GM19324 (cell line): ENCODE measurements around the gene CNGA4.

Experiments
- ATAC-seq: cut with Tn5 transposase; IDR thresholded peaks from one replicate; pipeline ENCODE4 v1.9.1; 2021; ENCODE audit warnings: mild to moderate bottlenecking, moderate library complexity; ENCODE audit not compliant: unreplicated experiment, low FRiP score

The CNGA4 gene

GRCh38 chr11:6238902-6239301, at the start of gene CNGA4:
Gene CNGA4, plus strand, starts transcription at chr11:6239089. Its CDS starts 118 bp downstream, at chr11:6239207.
- ATAC-seq, result no peak

- no peak for ATAC-seq
These were observed 47.1 kb upstream of the CNGA4 start for GRCh38 chr11:6191742-6192141.

GRCh38 chr11:6194065-6194581, 44.8 kb upstream of the CNGA4 start:
- ATAC-seq, result no peak

- no peak for ATAC-seq
These were observed 42.5 kb upstream of the CNGA4 start for GRCh38 chr11:6196396-6196795.

- no peak for ATAC-seq
These were observed 41.3 kb upstream of the CNGA4 start for GRCh38 chr11:6197466-6198200.

GRCh38 chr11:6199174-6199810, 39.6 kb upstream of the CNGA4 start, which contains the start of gene OR52W1:
Gene OR52W1, plus strand, starts transcription at chr11:6199224. Its CDS starts 0 bp downstream, at chr11:6199224.
- no peak for ATAC-seq

- ATAC-seq, result no peak
These were observed 37.9 kb upstream of the CNGA4 start for GRCh38 chr11:6200975-6201374.

- no peak for ATAC-seq
These were observed 37.4 kb upstream of the CNGA4 start for GRCh38 chr11:6201481-6201880.

- no peak for ATAC-seq
These were observed 36.8 kb upstream of the CNGA4 start for GRCh38 chr11:6202041-6202440.

- peak; percentile 56 for ATAC-seq
These were observed 35.6 kb upstream of the CNGA4 start for GRCh38 chr11:6203327-6203726.

- ATAC-seq, result no peak
These were observed 34.2 kb upstream of the CNGA4 start for GRCh38 chr11:6204706-6205105.

GRCh38 chr11:6205366-6205765, 33.5 kb upstream of the CNGA4 start, which contains the start of gene C11orf42:
Gene C11orf42, plus strand, starts transcription at chr11:6205557. Its CDS starts 59 bp downstream, at chr11:6205616.
- ATAC-seq, result no peak

GRCh38 chr11:6206456-6207180, 32.3 kb upstream of the CNGA4 start:
- ATAC-seq, result no peak

- no peak for ATAC-seq
These were observed 29.1 kb upstream of the CNGA4 start for GRCh38 chr11:6209801-6210200.

- ATAC-seq, result no peak
These were observed 28.5 kb upstream of the CNGA4 start for GRCh38 chr11:6210274-6210955.

GRCh38 chr11:6214530-6214929, 24.4 kb upstream of the CNGA4 start:
- ATAC-seq, result no peak

- ATAC-seq, result no peak
These were observed 22.4 kb upstream of the CNGA4 start for GRCh38 chr11:6216501-6216900.

GRCh38 chr11:6217722-6218121, 21.2 kb upstream of the CNGA4 start:
- ATAC-seq, result no peak

GRCh38 chr11:6219359-6219758, 19.5 kb upstream of the CNGA4 start:
- no peak for ATAC-seq

GRCh38 chr11:6223854-6224253, 15.0 kb upstream of the CNGA4 start:
- no peak for ATAC-seq
